NOMO-1 treated with DMSO at 0.1 percent for 48 hours (cell line): ENCODE results near the gene SNAP25.
A peak's percentile ranks its signal among the peaks of the same experiment; 100 is the strongest.

Source experiments
- DNase-seq: peaks from one replicate; lab custom pipeline; 2025; ENCODE audit not compliant: unreplicated experiment; lab: John Stamatoyannopoulos, UW

Gene SNAP25

DNA sequence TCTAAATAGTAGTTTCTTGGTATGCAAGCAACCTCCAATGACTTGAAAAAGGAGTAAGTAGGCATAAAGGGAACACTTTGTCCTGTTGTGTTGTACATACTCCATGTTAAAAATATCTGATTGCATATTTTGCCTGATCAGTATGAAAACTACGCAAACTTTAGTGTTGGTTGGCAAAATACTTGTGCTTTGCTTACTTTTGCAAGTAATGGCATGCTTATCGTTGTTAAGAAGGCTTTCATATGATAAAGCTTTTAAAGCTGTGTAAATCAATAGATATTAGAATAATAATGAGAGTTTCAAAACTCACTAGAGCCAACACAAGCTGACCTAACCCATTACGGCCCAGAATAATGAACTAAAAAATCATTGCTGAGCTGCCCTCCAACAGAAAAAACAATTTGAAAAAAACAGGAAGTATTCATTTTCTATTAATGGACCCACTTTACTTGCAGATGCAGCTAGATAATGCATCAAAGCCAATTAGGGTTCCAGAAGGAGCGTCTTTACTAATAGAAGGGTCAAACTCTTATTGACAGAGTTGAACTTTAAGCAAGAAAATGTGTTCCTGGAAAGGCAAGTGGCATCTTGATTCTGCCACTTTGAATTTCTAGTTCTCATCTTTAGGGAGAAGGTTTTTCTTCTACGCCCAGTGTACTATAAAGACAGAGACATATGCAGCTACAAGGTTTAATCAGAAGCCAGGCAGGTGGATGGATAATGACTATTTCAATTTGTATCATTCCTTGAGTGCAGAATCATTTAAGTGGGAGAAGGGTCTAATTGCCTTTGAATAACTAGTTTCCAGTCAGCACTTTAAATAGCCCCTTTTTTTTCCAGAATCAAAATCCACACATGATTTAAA is 82.2 kb downstream of the SNAP25 start:
- peak; percentile 58 for DNase-seq

DNA sequence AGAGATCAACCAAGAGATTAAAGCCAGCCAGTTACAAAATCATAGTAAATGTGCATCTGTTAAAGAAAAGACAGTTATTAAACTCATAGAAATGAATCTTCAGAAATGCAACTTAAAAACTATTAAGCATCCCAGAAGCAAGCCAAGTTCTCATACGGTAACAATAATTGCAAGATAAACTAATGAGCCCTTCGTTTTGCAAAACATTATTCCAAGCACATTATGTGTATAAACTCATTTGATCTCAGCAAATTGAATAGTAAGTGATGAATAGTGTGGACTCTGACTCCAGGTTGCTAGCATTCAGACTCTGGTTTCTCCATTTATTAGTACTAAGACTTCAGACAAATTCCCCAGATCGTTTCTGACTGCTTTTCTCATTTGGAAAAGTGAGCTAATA is 85.2 kb downstream of the SNAP25 start:
- no peak for DNase-seq

DNA sequence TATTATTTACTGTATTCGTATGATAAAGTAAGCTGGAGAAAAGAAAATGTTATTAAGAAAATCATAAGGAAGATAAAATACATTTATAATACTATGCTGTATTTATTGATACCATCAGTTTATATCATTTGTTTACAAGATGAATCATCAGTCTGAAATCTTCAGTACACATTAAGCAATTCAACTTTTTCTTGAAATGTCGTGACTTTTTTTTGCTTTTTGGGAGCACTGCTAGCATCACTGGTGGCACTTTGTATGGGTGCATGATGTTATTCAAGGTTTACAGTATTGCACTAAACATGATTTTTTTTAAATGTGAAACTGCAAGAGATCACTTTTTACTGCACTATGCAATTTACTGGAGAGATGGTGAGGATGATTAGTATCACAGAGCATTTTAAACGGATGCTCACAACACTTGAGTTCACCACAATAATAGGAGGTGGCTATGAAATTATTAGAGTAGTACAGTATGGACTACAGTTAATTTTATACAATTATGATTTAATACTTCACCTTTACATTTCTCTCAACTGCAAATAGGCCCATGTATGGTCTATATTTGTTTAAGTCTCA is 85.9 kb downstream of the SNAP25 start:
- DNase-seq = no peak

DNA sequence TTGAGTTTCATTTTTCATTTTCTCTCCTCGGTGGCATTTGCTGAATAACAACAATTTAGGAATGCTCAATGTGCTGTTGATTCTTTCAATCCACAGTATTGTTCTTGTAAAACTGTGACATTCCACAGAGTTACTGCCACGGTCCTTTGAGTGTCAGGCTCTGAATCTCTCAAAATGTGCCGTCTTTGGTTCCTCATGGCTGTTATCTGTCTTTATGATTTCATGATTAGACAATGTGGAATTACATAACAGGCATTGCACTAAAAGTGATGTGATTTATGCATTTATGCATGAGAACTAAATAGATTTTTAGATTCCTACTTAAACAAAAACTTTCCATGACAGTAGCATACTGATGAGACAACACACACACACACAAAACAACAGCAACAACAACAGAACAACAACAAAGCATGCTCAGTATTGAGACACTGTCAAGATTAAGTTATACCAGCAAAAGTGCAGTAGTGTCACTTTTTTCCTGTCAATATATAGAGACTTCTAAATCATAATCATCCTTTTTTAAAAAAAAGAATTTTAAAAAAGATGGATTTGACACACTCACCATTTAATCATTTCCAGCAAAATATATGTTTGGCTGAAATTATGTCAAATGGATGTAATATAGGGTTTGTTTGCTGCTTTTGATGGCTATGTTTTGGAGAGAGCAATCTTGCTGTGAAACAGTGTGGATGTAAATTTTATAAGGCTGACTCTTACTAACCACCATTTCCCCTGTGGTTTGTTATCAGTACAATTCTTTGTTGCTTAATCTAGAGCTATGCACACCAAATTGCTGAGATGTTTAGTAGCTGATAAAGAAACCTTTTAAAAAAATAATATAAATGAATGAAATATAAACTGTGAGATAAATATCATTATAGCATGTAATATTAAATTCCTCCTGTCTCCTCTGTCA is 88.1 kb downstream of the SNAP25 start:
- peak; percentile 63 for DNase-seq

DNA sequence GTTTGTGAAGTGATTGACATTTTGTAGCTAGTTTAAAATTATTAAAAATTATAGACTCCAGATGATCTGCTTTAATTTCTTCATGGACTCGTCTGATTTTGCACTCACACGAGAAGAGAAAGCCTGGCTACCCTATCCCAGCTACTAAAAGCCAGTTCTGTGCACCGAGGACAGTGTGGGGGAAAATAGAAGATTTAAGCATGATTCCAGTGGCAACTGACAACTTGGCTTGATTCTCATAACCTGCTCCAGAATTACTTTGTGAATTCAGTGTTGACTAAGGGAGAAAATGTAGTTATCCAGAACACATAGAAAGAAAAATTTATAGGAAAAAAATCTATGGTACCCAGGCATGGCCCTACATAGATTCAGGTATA is 88.7 kb downstream of the SNAP25 start:
- no peak for DNase-seq

DNA sequence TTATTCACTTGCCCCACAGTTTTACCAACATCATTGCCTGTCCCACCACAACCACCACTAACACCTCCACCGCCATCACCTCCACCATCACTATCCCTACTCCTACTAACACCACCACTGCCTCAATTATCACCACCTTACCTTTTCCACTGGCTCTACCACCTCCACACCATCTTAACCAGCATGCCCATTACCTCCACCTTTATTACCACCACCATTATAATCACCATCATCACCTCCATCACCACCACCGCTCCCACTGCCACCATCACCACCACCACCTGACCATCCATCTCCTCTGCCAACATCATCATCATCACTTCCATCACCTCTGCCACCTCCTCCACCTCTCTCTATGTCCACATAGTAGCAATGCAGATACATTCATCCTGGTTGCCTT is 90.0 kb downstream of the SNAP25 start:
- no peak for DNase-seq

DNA sequence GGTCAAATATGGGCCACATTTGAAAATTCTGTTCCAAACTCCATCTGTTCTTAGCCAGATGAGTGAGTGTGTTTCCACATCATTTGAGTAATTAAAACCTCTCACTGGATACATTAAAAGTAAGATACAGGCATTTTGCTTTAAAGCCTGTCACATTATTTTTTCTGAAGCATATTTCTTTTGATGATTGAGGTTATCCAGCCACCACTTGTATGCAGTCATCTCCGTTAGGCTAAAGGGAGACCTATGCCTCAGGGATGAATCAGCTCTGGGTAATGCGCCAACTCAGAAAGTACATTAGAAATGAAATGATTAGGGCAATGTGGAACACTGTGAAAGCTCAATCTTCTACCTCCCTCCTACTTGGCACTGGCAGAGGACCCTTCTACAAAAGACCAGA is 90.7 kb downstream of the SNAP25 start:
- DNase-seq = no peak

DNA sequence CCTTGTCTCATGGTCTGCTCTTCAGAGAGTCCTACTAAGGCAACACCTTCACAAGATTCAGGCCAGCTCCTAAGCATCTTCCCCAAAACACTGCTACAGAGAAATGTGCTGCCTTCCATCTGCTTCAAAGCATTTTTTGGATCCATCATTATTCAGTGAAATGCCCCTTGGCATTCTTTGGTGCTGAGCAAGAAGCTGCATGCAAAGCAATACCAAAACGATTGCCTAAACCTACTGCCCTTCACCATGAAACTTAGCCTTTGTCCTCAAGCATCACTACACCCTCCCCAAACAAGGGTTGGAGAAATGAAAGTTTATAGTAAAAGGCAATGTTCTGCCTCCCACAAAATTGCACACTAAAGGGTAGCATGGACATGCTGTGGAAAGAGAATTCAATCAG is 93.5 kb downstream of the SNAP25 start:
- no peak for DNase-seq

DNA sequence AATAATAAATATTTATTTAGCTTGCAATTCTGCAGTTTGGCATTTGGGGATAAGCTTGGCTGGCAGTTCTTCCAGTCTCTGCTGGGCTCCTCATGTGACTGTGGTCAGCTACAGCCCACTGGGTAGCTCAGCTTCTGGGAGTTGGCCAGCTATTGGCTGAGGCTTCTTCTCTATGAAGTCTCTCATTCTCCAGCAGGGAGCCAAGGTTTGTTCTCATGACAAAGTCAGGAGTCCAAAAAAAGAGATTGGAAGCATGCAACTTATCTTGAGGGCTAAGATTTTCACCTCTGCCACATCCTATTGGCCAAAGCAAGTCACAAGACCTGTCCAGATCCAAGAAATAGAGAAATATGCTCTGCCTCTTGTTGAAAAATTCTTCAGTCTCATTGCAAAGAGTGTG is 94.6 kb downstream of the SNAP25 start:
- DNase-seq = no peak

DNA sequence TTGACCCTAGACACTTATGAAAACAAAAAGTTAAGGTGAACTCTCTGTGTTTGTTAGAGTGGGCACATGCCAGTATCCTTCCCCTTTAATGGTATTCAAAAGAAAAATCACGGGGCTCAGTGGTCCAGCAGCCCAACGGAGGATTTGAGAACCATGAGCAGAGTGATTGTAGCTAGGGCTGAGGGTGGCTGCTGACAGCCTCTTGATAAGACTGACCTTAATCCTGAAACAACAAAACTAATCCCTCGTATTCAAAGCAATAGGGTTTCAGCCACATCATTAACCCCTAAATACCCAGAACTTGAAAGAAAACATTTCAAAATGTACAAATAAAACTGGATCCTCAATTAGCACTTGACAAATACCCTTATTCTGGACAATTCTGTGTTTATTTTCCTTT is 95.1 kb downstream of the SNAP25 start:
- DNase-seq = no peak

DNA sequence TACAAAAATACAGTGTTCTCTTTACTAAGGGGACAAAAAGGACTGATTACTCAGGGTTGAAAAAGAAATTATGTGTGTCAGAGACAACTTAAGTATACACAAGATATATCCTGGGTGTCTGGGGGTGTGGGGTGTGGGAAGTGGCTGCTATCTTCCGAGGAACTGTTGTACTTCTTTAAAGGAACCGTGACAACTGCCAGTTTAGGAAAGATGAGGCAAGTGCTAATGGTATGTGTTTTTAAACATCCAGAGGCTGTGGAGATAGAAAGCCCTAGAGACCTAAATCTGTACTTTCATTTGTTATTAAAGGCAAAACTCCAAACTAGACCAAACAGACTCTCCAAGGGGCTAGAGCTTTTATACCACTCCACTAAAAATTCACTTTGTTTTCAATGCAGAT is 95.6 kb downstream of the SNAP25 start:
- DNase-seq = no peak

DNA sequence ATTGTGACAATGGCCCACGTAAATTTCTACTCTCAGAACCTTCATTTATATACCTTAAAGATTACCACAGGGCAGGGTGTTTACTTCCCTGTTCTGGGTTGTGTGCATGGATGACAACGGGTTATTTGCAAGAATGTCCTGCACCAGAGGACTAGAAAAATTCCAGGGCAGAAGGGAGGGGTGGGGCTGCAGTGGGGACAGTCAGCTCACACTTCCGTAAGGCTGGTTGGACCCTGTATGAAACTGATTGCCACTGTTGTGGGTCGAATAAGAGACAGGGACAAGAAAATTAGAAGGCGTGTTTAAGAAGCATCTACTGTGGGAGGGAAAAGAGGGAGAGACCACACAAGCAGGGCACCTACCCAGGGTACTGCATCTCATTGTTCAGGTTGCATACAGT is 96.5 kb downstream of the SNAP25 start:
- DNase-seq = no peak

DNA sequence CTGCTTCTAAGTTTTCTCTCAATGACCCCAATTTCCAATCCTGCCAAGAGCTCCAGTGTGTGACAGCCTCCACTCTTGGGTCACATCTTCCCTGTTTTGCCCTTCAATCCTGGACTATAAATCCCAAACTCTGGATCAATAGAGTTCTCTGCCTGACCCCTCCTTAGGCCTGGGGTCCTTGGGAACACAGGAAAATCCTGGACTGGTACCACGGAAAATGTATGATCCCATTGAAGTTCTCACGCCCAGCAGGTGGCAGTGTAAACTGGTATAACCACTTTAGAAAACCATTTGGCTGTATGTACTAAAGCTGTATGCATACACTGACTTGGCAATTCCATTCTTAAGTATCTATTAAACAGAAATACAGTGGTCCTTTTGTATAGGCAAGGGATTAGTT is 98.0 kb downstream of the SNAP25 start:
- no peak for DNase-seq

DNA sequence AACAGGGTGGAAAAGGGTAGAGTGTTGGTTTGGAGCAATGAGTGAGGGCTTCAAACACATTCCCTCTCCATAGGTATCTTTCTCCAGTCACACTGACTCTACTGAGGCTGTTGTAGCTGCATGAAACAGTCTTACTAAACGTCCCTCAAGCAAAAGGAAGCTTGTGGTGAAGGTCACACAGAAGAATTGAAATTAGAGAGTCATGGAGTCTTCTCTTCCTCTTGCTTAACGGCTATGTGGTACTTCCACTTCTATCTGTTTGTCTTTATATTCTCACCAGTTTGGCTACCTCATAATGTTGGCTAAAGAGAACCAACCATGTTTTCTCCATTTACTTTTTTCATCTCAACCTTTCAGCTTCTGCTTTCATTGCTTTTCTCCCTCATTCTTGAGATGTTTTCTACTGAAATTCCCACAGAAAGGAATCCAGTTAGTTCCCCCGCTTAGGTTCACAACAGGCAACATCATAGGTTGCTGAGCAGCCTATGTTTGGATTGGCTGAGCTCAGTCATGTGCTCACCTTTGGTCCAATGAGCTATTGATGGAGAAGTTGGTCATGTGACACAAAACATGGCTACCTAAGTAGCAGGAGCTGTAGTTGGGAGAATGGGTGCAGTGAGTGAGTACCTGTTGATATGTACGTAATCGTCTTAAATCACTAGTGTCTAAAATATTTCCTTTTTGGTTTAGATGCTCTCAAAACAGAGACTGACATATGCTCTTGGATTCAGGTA is 99.8 kb downstream of the SNAP25 start:
- DNase-seq = peak; percentile 80

DNA sequence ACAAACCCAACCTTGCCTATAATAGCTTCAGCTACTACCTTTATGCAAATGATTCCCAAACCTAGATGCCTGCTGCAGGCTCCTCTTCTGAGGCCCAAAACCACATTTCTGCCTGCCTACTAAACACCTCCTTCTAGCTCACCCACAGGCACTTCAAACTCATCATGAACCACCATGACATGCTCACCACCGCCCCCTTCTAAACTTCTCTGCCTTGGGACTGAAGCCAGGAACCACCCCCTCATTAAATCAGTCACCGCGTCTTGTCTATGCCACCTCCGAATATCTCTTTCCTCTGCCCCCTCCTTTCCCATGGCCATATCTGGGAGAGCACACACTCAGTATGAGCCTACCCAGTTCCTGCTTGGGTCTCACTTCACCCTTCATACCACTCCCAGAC is 101.2 kb downstream of the SNAP25 start:
- DNase-seq = no peak

DNA sequence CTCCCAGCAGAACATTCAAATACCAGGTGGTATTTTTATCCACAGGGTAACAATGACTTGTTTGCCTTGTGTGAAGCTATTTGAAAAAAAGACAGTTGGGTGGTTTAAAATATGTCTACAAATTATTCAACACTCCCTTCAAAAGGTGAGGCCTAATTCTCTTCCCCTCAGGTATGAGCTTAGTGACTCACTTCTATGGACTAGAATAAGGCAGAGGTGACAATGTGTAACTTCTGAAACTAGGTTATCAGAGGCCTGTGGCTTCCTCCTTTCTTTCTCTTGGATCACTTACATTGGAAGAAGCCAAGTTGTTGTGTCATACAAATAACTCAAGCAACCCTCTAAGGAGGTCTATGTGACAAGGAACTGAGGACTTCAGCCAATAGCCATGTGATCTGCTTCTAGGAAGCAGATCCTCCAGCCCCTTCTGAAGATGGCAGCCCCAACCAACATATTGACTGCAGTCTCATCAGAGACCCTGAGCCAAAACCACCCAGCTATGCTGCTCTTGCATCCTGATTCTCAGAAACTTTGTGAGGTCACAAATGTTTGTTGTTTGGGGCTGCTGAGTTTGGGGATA is 102.6 kb downstream of the SNAP25 start:
- DNase-seq = no peak

DNA sequence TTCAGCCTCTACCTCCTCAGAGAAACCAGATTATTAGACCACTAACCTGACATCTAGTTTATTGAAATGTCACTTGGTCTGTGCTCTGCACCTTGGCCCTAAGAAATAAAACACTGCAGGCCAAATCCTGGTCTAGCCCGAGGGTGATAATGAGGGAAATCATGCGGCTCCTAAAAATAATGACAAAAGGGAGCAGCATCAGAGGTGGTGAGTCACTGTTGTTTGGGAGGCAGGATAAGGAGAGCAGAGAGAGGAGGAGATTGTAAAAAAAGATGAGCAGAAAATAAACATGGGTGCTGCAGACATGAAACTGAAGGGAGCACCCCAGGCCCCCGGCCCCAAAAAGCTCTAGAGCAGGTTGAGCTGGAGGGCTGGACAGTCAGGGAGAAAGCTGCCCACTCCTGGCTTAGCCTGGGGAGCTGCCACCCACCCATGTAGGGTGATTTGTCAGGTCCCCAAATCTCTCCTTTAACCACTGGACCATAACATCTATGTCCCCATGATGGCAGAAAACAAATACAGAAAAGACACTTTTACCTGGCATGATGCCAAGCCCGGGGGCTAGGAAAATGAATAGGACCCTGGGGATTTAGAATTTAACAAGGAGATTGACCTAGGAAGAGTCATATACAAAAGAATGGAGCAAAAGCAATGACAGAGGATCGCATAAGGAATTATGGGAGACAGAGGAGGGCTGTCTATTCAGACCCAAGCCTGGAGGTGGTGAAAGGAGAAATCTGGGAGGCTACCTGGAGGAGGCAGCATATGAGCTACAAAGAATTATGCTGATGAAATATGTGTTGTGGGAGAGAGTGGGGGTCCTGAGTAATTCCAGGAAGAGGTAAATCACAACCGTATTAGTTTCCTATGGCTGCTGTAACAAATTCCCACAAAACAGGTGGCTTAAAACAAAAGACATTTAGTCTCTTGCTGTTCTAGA is 103.7 kb downstream of the SNAP25 start:
- no peak for DNase-seq

DNA sequence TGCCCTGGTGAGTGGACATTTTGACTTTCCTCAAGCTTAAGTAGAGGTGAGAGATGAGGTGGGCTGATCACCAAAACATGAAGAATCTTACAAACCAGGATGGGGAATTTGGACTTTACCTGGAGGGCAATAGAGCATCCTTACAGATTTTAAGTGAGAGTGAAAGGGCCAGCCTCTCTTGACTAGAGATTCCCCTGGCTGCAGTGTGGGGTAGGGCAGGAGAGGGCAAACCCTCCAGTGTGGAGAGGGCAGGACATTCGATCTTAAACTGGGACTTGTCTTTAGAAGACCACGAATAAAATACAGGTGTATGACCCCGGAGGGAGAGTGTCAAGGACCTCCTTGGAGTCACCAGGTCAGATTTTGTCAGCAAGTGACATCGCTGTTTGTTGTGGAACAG is 105.1 kb downstream of the SNAP25 start:
- DNase-seq = no peak

DNA sequence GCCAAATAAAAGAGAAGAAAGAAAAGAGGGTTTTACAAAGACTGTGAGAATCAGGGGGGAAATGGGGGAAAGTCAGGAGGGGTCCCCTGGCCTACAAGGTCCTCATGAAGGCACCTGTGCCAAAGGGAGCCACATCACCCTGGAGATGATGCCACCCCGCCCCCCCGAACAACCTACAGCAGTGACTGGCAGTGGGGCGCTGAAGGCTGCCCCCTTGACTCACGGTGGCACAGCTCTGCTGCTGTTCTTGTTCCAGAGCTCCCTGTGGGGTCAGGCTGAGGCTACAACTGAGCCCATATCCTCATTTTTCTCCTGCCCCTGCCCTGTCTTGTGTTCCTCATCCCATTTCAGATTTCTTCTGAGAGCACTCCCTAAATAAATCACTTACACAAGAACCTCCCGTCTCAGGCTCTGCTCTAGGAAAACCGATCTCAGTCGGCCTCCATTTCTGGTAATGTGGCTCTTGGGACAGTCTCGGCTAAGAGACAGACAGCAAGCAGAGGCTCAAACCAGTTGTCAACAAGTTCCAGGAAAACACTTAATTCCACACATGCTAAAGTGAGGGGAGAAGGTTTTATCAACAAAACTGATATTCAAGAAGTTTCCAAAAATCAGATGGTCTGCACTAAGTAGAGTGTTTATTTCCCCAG is 105.7 kb downstream of the SNAP25 start:
- DNase-seq = no peak
